ENCODE data around the gene HAPLN2.
A peak's percentile ranks its signal among the peaks of the same experiment; 100 is the strongest.

- TF ChIP-seq USF1 (CRISPR knock-in tag; IDR thresholded peaks at IDR 0.05) (no peak), USF2 (CRISPR knock-in tag; IDR thresholded peaks at IDR 0.05) (no peak; the same call in 1 of the 2 replicates), E2F4 (CRISPR knock-in tag; IDR thresholded peaks at IDR 0.05; ENCODE audit: borderline replicate concordance, low read depth) (no peak), CTCF (IDR thresholded peaks at IDR 0.05) (peak; percentile 43; the same call in 1 of the 2 replicates), CREB1 (CRISPR knock-in tag; IDR thresholded peaks at IDR 0.05) (no peak)
Observed at GRCh38 chr1:156584813-156585212, 34.4 kb upstream of the HAPLN2 start.
